Liver (tissue), 9 donors: ENCODE results near the gene LMOD1. TPM values are rescaled to one million over a fixed set of nuclear protein-coding genes. Genes with fewer than 3 reads are reported as not detected.

Source experiments
- DNase-seq: peaks from one replicate; pipeline ENCODE4 v3.0.0-alpha.2; 2017; ENCODE audit warnings: low spot score
- H3K27ac ChIP-seq, 2 donors: one replicate each; pipeline ENCODE4 v1.7.0; 2013; ENCODE audit warnings: inconsistent platforms in 2 of 2, low read length in 2 of 2, control low read depth in 1 of 2, low read depth in 1 of 2, mild to moderate bottlenecking in 1 of 2
- H3K27me3 ChIP-seq, 4 donors: one replicate each; pipeline versions ENCODE4 v1.6.1 to v1.7.0; 2013; ENCODE audit warnings: low read length in 3 of 4, inconsistent platforms in 1 of 4, mild to moderate bottlenecking in 1 of 4, moderate library complexity in 1 of 4; ENCODE audit not compliant: control insufficient read depth in 4 of 4, insufficient read depth in 4 of 4
- H3K36me3 ChIP-seq, 4 donors: one replicate each; pipeline versions ENCODE4 v1.6.1 to v1.7.0; 2013; ENCODE audit warnings: low read length in 3 of 4, mild to moderate bottlenecking in 3 of 4, low read depth in 1 of 4, moderate library complexity in 1 of 4; ENCODE audit not compliant: control insufficient read depth in 4 of 4, insufficient read depth in 3 of 4
- H3K4me1 ChIP-seq, 4 donors: one replicate each; pipeline versions ENCODE4 v1.6.1 to v1.7.0; 2013; ENCODE audit warnings: low read length in 3 of 4, mild to moderate bottlenecking in 3 of 4, moderate library complexity in 1 of 4; ENCODE audit not compliant: control insufficient read depth in 4 of 4, insufficient read depth in 4 of 4
- H3K4me3 ChIP-seq, 3 donors: one replicate each; pipeline versions ENCODE4 v1.6.1 to v1.7.0; 2013; ENCODE audit warnings: low read length in 3 of 3, control low read depth in 1 of 3, low read depth in 1 of 3, mild to moderate bottlenecking in 1 of 3
- H3K9ac ChIP-seq, 2 donors: one replicate each; pipeline ENCODE4 v1.7.0; 2013; ENCODE audit warnings: low read length in 2 of 2, mild to moderate bottlenecking in 2 of 2, moderate library complexity in 2 of 2, control low read depth in 1 of 2, low read depth in 1 of 2
- H3K9me3 ChIP-seq, 4 donors: one replicate each; pipeline versions ENCODE4 v1.6.1 to v1.7.0; 2013; ENCODE audit warnings: low read length in 3 of 4; ENCODE audit not compliant: control insufficient read depth in 4 of 4
- CTCF ChIP-seq: fragments of 150-350 bp; IDR thresholded peaks from 2 replicates; pipeline ENCODE4 v1.5.1; 2017; ENCODE audit warnings: improper control_type of control experiment, low read depth, low read length; ENCODE audit not compliant: missing input control
- EGR1 ChIP-seq, 2 donors: IDR thresholded peaks; 2 replicates each; pipeline ENCODE4 v1.6.1; 2016 to 2018; ENCODE audit warnings: antibody characterized with exemption in 2 of 2, low read depth in 2 of 2
- FOXA1 ChIP-seq: IDR thresholded peaks from 2 replicates; pipeline ENCODE4 v1.6.1; 2016; ENCODE audit warnings: antibody characterized with exemption
- FOXA2 ChIP-seq: IDR thresholded peaks from 2 replicates; pipeline ENCODE4 v1.6.1; 2016; ENCODE audit warnings: antibody characterized with exemption
- GABPA ChIP-seq, 2 donors: IDR thresholded peaks in 1 of 2; conservative IDR thresholded peaks in 1 of 2; 2 replicates each; pipeline ENCODE4 v1.6.1; 2016; ENCODE audit warnings: antibody characterized with exemption in 2 of 2, mild to moderate bottlenecking in 1 of 2, moderate library complexity in 1 of 2
- HNF4A ChIP-seq, 2 donors: conservative IDR thresholded peaks; 2 replicates each; pipeline ENCODE4 v1.6.1; 2016; ENCODE audit warnings: antibody characterized with exemption in 2 of 2, mild to moderate bottlenecking in 2 of 2
- HNF4G ChIP-seq: IDR thresholded peaks from 2 replicates; pipeline ENCODE4 v1.6.1; 2016; ENCODE audit warnings: antibody characterized with exemption
- JUND ChIP-seq, 2 donors: IDR thresholded peaks; 2 replicates each; pipeline ENCODE4 v1.6.1; 2016; ENCODE audit warnings: antibody characterized with exemption in 2 of 2
- NR2F2 ChIP-seq: IDR thresholded peaks from 2 replicates; pipeline ENCODE4 v1.6.1; 2016; ENCODE audit warnings: antibody characterized with exemption
- RAD21 ChIP-seq, 2 donors: IDR thresholded peaks; 2 replicates each; pipeline ENCODE4 v1.6.1; 2016; ENCODE audit warnings: antibody characterized with exemption in 2 of 2, mild to moderate bottlenecking in 2 of 2
- RXRA ChIP-seq, 2 donors: IDR thresholded peaks; 2 replicates each; pipeline ENCODE4 v1.6.1; 2017 to 2018; ENCODE audit warnings: antibody characterized with exemption in 2 of 2, mild to moderate bottlenecking in 1 of 2
- SP1 ChIP-seq: IDR thresholded peaks from 2 replicates; pipeline ENCODE4 v1.6.1; 2018; ENCODE audit warnings: antibody characterized with exemption, mild to moderate bottlenecking
- TAF1 ChIP-seq: conservative IDR thresholded peaks from 2 replicates; pipeline ENCODE4 v1.6.1; 2016; ENCODE audit warnings: antibody characterized with exemption, mild to moderate bottlenecking
- YY1 ChIP-seq: IDR thresholded peaks from 2 replicates; pipeline ENCODE4 v1.6.1; 2016; ENCODE audit warnings: antibody characterized with exemption, mild to moderate bottlenecking
- WGBS: extraction: QIAGEN DNeasy Blood & Tissue Kit; methylation state at CpG from one replicate; pipeline ENCODE4 v1.1.7; 2013; 5-methylcytosine and 5-hydroxymethylcytosine counted together
- polyA plus RNA-seq, 2 donors: library from polyadenylated mRNA; stranded (reverse) in 1 of 2; unstranded in 1 of 2; fragments of 200-250 nt in 1 of 2; fragments of >200 nt in 1 of 2; fragmentation: Nextera tagmentation in 1 of 2; extraction: Ambion mirVana in 1 of 2; gene quantifications; one replicate each; pipeline versions ENCODE4 v1.2.1 to v1.2.3, GENCODE V29; 2013 to 2015
- total RNA-seq, 2 donors: library from RNA; depleted of rRNA; stranded (reverse); fragments of >200 nt; gene quantifications; one replicate each; pipeline ENCODE4 v1.2.3, GENCODE V29; 2014
- TF ChIP-seq, protein P1 (sequence below): IDR thresholded peaks from 2 replicates; pipeline ENCODE4 v1.6.1; 2016; ENCODE audit warnings: antibody characterized with exemption, mild to moderate bottlenecking
- TF ChIP-seq, protein P2 (sequence below): IDR thresholded peaks from 2 replicates; pipeline ENCODE4 v1.6.1; 2016; ENCODE audit warnings: antibody characterized with exemption
- TF ChIP-seq, protein P3 (sequence below): IDR thresholded peaks from 2 replicates; pipeline ENCODE4 v1.6.1; 2016; ENCODE audit warnings: antibody characterized with exemption
- TF ChIP-seq, protein P4 (sequence below): IDR thresholded peaks from 2 replicates; pipeline ENCODE4 v1.6.1; 2016; ENCODE audit warnings: antibody characterized with exemption
- donor health status: healthy.
- donor health status: healthy.
- donor health status: healthy.
- donor health status: healthy.
- donor health status: healthy.

LMOD1 gene
- total and polyA plus RNA-seq, 4 donors, result 0.14 to 4.4 (median 2.2) TPM

DNA sequence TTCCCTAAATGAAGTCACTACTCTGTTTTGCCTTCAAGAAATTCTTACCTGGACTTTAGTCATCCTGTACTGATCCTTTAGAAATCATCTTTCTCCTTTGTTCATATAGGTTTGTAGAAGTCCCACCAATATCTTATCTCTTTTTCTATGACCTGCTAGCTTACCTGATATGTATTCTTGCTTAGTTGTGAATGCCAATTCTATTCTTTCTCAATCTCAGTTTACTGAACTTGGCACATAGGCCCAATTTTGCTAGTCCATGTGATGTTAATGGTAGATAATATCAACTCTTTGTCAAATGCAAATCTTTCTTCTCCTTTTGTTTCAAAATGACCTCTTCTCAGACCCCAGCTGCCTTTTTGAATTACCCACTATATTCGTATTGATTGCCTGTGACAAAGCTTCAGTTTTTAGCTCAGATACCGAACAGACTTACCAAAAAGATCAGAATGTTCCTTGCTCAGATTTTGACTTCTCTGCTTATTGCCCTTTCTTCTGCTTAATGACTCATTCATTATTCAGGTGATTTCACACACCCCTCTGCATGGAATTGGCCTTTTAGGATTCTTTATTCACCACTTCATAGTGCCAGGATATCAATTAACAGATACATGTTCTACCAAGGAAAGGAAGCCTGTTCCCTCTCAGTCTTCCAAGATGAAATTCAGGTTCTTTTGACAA, 96.8 kb downstream of the LMOD1 start:
- H3K9ac ChIP-seq, result no peak overlapping the region
- no peak for DNase-seq
- no peak overlapping the region for H3K4me3 ChIP-seq
- no peaks in the 10 kb centered on the region for H3K27me3 ChIP-seq
- peaks cover 12 to 34% (median 27%) of the 10 kb centered on the region in 4 donors for H3K4me1 ChIP-seq
- peak overlapping the region; percentile 22 to 39 for H3K27ac ChIP-seq
- H3K36me3 ChIP-seq, result peaks cover 1 to 27% (median 20%) of the 10 kb centered on the region in 4 donors
- TF ChIP-seq SP1, result peak; percentile 13
- peak; percentile 19 for TF ChIP-seq YY1
- TF ChIP-seq RXRA (IDR thresholded peaks at IDR 0.05), result peak in 1 of 2 donors; percentile 21
- no peak for TF ChIP-seq NR2F2
- no peak for TF ChIP-seq FOXA2
- peak; percentile 22 to 41 for TF ChIP-seq HNF4A (conservative IDR thresholded peaks at IDR 0.05)
- TF ChIP-seq, protein P1, sequence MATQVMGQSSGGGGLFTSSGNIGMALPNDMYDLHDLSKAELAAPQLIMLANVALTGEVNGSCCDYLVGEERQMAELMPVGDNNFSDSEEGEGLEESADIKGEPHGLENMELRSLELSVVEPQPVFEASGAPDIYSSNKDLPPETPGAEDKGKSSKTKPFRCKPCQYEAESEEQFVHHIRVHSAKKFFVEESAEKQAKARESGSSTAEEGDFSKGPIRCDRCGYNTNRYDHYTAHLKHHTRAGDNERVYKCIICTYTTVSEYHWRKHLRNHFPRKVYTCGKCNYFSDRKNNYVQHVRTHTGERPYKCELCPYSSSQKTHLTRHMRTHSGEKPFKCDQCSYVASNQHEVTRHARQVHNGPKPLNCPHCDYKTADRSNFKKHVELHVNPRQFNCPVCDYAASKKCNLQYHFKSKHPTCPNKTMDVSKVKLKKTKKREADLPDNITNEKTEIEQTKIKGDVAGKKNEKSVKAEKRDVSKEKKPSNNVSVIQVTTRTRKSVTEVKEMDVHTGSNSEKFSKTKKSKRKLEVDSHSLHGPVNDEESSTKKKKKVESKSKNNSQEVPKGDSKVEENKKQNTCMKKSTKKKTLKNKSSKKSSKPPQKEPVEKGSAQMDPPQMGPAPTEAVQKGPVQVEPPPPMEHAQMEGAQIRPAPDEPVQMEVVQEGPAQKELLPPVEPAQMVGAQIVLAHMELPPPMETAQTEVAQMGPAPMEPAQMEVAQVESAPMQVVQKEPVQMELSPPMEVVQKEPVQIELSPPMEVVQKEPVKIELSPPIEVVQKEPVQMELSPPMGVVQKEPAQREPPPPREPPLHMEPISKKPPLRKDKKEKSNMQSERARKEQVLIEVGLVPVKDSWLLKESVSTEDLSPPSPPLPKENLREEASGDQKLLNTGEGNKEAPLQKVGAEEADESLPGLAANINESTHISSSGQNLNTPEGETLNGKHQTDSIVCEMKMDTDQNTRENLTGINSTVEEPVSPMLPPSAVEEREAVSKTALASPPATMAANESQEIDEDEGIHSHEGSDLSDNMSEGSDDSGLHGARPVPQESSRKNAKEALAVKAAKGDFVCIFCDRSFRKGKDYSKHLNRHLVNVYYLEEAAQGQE, result no peak
- TF ChIP-seq JUND (IDR thresholded peaks at IDR 0.05), result no peak
- TF ChIP-seq TAF1, result no peak
- no peak for TF ChIP-seq FOXA1
- no peak for TF ChIP-seq EGR1 (IDR thresholded peaks at IDR 0.05; ENCODE audit: low read depth in 2 of 2)
- TF ChIP-seq, protein P2, sequence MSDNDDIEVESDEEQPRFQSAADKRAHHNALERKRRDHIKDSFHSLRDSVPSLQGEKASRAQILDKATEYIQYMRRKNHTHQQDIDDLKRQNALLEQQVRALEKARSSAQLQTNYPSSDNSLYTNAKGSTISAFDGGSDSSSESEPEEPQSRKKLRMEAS, result no peak
- TF ChIP-seq CTCF, result no peak
- TF ChIP-seq GABPA (IDR thresholded peaks at IDR 0.05 in 1 of 2, conservative IDR thresholded peaks at IDR 0.05 in 1 of 2), result no peak
- no peak for TF ChIP-seq HNF4G
- no peak for TF ChIP-seq RAD21 (IDR thresholded peaks at IDR 0.05)
- TF ChIP-seq, protein P3, sequence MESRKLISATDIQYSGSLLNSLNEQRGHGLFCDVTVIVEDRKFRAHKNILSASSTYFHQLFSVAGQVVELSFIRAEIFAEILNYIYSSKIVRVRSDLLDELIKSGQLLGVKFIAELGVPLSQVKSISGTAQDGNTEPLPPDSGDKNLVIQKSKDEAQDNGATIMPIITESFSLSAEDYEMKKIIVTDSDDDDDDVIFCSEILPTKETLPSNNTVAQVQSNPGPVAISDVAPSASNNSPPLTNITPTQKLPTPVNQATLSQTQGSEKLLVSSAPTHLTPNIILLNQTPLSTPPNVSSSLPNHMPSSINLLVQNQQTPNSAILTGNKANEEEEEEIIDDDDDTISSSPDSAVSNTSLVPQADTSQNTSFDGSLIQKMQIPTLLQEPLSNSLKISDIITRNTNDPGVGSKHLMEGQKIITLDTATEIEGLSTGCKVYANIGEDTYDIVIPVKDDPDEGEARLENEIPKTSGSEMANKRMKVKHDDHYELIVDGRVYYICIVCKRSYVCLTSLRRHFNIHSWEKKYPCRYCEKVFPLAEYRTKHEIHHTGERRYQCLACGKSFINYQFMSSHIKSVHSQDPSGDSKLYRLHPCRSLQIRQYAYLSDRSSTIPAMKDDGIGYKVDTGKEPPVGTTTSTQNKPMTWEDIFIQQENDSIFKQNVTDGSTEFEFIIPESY, result no peak
- TF ChIP-seq, protein P4, sequence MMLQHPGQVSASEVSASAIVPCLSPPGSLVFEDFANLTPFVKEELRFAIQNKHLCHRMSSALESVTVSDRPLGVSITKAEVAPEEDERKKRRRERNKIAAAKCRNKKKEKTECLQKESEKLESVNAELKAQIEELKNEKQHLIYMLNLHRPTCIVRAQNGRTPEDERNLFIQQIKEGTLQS, result no peak
- WGBS, result 73% methylated on average over 2 of the region's 2 CpGs
- H3K9me3 ChIP-seq, result no peaks in the 10 kb centered on the region
